ENCODE measurements around the gene CSTA.
"Not testable (repeated sequence)": the region's sequence is repeated elsewhere in the genome, so short reads cannot be mapped to it uniquely, and the experiment has no call there.

Gene CSTA

GRCh38 chr3:122356402-122356801 is 31.4 kb downstream of the CSTA start:
- DNase-seq (ENCODE audit: low read depth): peak; percentile 63
- H3K4me3 ChIP-seq (ENCODE audit: low read depth, low read length): no peak overlapping the region
- peak; percentile 69 for TF ChIP-seq CTCF (conservative IDR thresholded peaks at IDR 0.05; ENCODE audit: low read depth, low read length)

DNA sequence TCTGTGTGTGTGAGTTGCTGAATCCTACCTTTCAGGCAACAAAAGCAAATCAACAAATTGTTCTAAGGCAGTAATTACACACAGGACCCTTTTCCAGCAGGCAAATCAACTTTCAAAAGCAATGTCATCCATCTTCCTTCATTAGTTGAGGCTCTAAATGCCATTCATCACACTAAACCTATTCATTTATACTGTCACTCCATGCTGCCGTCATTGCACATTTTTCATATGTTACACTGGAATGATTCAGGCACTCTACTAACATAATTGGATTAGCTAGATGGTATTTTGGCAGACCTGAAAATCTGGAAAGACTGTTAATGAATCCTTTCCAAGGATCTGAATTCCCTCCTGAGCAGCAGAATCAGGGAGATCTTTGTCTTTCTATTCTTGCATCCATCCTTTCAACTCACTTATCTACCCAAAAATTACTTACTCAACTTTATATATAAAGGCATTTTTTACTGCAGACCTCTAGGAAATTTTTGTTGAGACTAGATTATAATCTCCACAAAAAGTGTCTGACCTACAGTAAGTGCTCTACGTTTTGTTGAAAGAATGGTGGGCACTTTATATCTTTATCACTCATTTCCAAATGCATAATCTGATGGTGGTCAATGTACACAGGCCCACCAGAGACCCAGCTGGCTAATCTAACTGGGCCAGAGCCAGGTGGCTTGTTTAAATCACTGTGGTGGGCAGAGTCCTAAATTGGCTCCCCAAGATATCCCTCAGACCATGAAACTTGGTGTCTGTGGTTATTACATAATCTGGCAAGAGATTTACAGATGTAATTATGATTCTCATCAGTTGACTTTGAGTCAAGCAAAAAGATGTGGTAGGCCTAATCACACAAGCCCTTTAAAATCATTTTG is 33.0 kb downstream of the CSTA start:
- H3K4me3 ChIP-seq (ENCODE audit: low read depth, low read length): no peak overlapping the region
- TF ChIP-seq CTCF (conservative IDR thresholded peaks at IDR 0.05; ENCODE audit: low read depth, low read length): no peak
- no peak for DNase-seq (ENCODE audit: low read depth)

GRCh38 chr3:122358703-122359032 is 33.6 kb downstream of the CSTA start:
- no peak for DNase-seq (ENCODE audit: low read depth)
- H3K4me3 ChIP-seq (ENCODE audit: low read depth, low read length): no peak overlapping the region
- TF ChIP-seq CTCF (conservative IDR thresholded peaks at IDR 0.05; ENCODE audit: low read depth, low read length): no peak

- no peak for TF ChIP-seq CTCF (conservative IDR thresholded peaks at IDR 0.05; ENCODE audit: low read depth, low read length)
Measured at GRCh38 chr3:122362026-122362425, 37.0 kb downstream of the CSTA start.

DNA sequence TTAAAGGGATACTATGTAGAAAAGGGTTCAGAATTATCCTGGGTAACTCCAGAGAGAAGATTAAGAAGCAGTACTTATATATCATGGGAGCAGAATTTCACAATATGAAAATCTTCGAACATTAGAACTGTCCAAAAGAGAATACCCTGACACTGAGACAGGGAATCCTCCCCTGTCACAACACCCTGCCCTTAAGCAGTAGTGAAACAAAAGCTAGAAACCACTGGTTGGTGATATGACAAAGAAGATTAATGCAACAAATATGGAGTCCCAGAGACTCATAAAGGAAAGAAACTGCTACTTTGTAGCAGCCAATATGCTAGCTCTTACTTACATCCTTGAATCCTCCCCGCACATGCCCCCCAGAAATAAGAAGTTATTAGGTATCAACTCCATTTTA is 39.4 kb downstream of the CSTA start:
- DNase-seq (ENCODE audit: low read depth): no peak
- H3K4me3 ChIP-seq (ENCODE audit: low read depth, low read length): no peak overlapping the region
- TF ChIP-seq CTCF (conservative IDR thresholded peaks at IDR 0.05; ENCODE audit: low read depth, low read length): no peak

More at GRCh38 chr3:122362026-122362425, 37.0 kb downstream of the CSTA start:
- no peak overlapping the region for H3K4me3 ChIP-seq (ENCODE audit: low read depth, low read length)
- no peak for DNase-seq (ENCODE audit: low read depth)

DNA sequence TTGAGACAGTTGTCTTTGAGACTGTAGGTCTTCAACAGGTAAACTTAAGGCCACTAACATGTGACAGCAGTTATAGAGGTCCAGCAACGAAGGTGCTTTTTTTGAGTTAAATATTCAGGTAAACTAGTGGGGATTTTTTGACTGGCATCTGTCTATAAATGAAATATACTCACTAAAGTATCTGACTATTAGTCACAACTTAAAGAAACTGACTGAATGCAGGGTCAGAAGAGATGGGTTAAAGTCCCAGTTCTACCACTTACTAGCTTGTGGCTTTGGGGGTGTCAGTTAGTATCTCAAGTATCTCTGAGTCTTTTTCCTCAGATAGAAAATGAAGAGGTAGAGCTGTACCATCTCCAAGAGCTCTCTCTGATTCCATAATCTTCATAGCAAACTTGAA is 40.0 kb downstream of the CSTA start:
- DNase-seq (ENCODE audit: low read depth): no peak
- H3K4me3 ChIP-seq (ENCODE audit: low read depth, low read length): no peak overlapping the region
- no peak for TF ChIP-seq CTCF (conservative IDR thresholded peaks at IDR 0.05; ENCODE audit: low read depth, low read length)

GRCh38 chr3:122365582-122366378 is 40.7 kb downstream of the CSTA start:
- not testable (repeated sequence) for H3K4me3 ChIP-seq (ENCODE audit: low read depth, low read length)
- DNase-seq (ENCODE audit: low read depth): peak; percentile 74
